HL-60 (cell line): ENCODE measurements around the gene SNX1.
A peak's percentile ranks its signal among the peaks of the same experiment; 100 is the strongest.

Experiments
- DNase-seq, 2 experiments: peaks; one replicate each; pipeline ENCODE4 v3.0.0-alpha.2; 2010 to 2020; ENCODE audit warnings: low read depth in 1 of 2, low spot score in 1 of 2
- H3K27ac ChIP-seq: fragments of 250-450 bp; sonication (Bioruptor Pico); replicated peaks from 2 replicates; pipeline ENCODE4 v1.5.1; 2020; ENCODE audit warnings: mild to moderate bottlenecking, moderate library complexity
- H3K27me3 ChIP-seq: fragments of 250-450 bp; sonication (Bioruptor Pico); 2 replicates; pipeline ENCODE4 v1.5.1; 2021; ENCODE audit warnings: mild to moderate bottlenecking, moderate library complexity; ENCODE audit not compliant: insufficient read depth, poor library complexity, severe bottlenecking
- H3K4me3 ChIP-seq: replicated peaks from 2 replicates; pipeline ENCODE4 v1.5.1; 2011; ENCODE audit warnings: mild to moderate bottlenecking, control low read depth, low read length; ENCODE audit not compliant: insufficient read depth
- GABPA ChIP-seq: IDR thresholded peaks from 2 replicates; pipeline ENCODE4 v1.6.1; 2012; ENCODE audit warnings: low read depth
- POLR2AphosphoS5 ChIP-seq: IDR thresholded peaks from 2 replicates; pipeline ENCODE4 v1.6.1; 2012; ENCODE audit warnings: low read depth
- SPI1 ChIP-seq: IDR thresholded peaks from 2 replicates; pipeline ENCODE4 v1.6.1; 2012; ENCODE audit warnings: low read depth, mild to moderate bottlenecking, borderline replicate concordance
- TF ChIP-seq, protein P1 (sequence below): IDR thresholded peaks from one replicate; pipeline ENCODE4 v1.5.1; 2011; ENCODE audit warnings: low read length, control low read depth, inconsistent platforms; ENCODE audit not compliant: insufficient read depth
- TF ChIP-seq, protein P2 (sequence below): IDR thresholded peaks from 2 replicates; pipeline ENCODE4 v1.6.1; 2012; ENCODE audit warnings: low read depth; ENCODE audit not compliant: insufficient replicate concordance

SNX1 gene

DNA sequence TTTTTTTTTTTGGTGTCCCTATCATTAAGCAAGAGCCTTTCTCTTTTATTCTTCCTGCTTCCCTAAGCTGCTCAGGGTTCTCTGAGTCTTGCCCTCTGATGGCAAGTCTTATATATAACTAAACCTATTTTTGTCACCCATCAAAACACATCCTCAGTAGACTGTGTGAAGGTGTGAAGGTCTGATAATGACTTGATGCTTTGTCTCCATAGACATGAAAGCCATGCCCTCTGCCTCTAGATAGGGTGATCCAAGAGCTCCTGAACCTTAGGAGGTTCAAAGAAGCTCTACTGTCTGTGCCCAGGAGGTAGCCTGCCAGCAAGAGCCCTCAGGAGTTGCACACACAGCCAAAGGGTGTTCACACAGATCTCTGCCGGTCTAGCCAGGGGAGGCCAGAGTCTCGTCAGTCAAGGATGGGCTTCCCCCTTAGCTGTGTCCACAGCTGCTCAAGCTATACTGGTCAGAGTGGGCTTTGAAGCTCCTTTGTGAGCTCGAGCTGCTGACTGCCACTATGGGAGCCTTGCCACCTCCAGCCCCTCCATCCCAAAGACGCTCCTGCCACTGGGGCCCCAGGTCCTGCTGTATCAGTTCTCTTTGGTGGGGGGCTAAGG is 42.7 kb downstream of the SNX1 start:
- no peak overlapping the region for H3K27ac ChIP-seq
- H3K27me3 ChIP-seq, result no peaks in the 10 kb centered on the region
- TF ChIP-seq, protein P1, sequence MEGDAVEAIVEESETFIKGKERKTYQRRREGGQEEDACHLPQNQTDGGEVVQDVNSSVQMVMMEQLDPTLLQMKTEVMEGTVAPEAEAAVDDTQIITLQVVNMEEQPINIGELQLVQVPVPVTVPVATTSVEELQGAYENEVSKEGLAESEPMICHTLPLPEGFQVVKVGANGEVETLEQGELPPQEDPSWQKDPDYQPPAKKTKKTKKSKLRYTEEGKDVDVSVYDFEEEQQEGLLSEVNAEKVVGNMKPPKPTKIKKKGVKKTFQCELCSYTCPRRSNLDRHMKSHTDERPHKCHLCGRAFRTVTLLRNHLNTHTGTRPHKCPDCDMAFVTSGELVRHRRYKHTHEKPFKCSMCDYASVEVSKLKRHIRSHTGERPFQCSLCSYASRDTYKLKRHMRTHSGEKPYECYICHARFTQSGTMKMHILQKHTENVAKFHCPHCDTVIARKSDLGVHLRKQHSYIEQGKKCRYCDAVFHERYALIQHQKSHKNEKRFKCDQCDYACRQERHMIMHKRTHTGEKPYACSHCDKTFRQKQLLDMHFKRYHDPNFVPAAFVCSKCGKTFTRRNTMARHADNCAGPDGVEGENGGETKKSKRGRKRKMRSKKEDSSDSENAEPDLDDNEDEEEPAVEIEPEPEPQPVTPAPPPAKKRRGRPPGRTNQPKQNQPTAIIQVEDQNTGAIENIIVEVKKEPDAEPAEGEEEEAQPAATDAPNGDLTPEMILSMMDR, result no peak
- no peak for TF ChIP-seq SPI1
- no peak for TF ChIP-seq POLR2AphosphoS5
- TF ChIP-seq GABPA, result no peak
- TF ChIP-seq, protein P2, sequence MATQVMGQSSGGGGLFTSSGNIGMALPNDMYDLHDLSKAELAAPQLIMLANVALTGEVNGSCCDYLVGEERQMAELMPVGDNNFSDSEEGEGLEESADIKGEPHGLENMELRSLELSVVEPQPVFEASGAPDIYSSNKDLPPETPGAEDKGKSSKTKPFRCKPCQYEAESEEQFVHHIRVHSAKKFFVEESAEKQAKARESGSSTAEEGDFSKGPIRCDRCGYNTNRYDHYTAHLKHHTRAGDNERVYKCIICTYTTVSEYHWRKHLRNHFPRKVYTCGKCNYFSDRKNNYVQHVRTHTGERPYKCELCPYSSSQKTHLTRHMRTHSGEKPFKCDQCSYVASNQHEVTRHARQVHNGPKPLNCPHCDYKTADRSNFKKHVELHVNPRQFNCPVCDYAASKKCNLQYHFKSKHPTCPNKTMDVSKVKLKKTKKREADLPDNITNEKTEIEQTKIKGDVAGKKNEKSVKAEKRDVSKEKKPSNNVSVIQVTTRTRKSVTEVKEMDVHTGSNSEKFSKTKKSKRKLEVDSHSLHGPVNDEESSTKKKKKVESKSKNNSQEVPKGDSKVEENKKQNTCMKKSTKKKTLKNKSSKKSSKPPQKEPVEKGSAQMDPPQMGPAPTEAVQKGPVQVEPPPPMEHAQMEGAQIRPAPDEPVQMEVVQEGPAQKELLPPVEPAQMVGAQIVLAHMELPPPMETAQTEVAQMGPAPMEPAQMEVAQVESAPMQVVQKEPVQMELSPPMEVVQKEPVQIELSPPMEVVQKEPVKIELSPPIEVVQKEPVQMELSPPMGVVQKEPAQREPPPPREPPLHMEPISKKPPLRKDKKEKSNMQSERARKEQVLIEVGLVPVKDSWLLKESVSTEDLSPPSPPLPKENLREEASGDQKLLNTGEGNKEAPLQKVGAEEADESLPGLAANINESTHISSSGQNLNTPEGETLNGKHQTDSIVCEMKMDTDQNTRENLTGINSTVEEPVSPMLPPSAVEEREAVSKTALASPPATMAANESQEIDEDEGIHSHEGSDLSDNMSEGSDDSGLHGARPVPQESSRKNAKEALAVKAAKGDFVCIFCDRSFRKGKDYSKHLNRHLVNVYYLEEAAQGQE, result no peak
- no peak for DNase-seq
- H3K4me3 ChIP-seq, result no peak overlapping the region

DNA sequence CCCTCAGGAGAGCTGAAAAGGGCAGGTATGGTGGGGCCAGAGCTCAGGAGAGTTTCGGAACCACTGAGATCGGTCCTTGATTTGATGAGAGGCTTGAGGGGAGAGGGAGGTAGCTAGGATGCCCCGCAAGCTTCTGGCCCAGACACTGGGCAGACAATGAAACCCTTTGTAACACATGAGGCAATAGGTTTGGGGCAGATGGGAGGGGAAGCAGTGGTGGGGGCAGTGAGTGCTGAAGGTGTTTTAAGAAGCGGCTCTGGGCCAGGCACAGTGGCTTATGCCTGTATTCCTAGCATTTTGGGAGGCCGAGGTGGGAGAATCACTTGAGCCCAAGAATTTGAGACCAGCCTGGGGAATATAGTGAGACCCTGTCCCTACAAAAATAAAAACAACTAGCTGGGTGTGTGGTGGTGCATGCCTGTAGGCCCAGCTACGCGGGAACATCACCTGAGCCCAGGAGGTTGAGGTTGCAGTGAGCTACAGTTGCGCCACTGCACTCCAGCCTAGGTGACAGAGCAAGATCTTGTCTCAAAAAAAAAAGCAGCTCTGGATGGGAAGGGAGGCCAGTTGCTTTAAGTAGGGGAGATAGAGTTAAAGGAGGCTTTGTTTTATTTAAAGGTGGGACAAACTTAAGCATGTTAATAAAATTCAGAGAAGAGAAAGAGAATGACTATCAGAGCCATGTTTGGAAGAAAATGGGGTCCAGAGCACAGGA is 46.2 kb downstream of the SNX1 start:
- no peak overlapping the region for H3K4me3 ChIP-seq

DNA sequence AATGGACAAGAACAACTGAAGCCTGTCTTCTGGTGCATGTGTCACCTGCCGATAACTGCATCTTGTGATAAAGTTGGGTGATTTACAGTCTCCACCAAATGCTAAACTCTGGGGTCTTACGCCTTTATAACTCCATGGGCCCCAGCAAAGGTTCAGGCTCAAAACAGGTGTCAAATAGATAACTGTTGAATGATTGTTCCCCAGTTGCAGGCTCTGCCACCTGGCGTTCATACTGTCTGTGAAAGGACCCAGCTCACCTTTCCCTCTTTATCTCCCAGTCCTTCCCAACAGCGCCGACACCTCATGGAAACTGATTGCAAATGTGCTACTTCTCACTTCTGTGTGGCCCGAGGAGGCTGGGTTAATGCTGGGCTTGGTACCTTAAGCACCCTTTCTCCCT is 47.5 kb downstream of the SNX1 start:
- H3K27me3 ChIP-seq, result no peaks in the 10 kb centered on the region
- no peak overlapping the region for H3K27ac ChIP-seq
- TF ChIP-seq, protein P1, result no peak
- TF ChIP-seq POLR2AphosphoS5 (no peak), GABPA (no peak), SPI1 (no peak)
- TF ChIP-seq, protein P2, result no peak
- H3K4me3 ChIP-seq, result no peak overlapping the region
- DNase-seq, result no peak

More for the DNA sequence above, 46.2 kb downstream of the SNX1 start:
- DNase-seq, result no peak
- TF ChIP-seq GABPA (no peak), POLR2AphosphoS5 (0 out of 2 replicates have a peak, but pooled peaks have one; percentile 8)
- Histone ChIP-seq H3K27me3 (no peaks in the 10 kb centered on the region), H3K27ac (no peak overlapping the region)

DNA sequence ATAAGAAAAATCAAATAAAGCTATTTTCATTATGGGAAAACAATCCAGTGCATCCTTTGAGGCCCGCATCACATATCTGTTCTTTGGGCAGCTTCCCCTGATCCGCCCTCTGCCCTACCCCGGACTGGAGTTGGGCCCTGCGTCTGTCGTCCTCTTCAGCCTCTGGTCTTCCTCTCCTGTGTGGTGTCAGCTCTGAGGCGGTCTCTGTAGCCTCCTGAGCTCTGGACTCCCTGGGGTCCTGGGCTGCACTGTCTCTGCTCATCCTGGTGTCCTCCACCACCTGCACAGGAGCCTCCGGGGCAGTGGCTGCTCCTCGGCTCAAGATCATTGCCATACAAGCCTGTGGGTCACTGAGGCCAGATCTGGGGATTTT is 48.4 kb downstream of the SNX1 start:
- no peak for DNase-seq
- H3K27me3 ChIP-seq, result no peaks in the 10 kb centered on the region
- no peak overlapping the region for H3K27ac ChIP-seq
- TF ChIP-seq POLR2AphosphoS5 (no peak), GABPA (no peak), SPI1 (no peak)
- TF ChIP-seq, protein P2, result no peak
- TF ChIP-seq, protein P1, result no peak
- no peak overlapping the region for H3K4me3 ChIP-seq
